RCC 7860 (cell line): ENCODE measurements around the gene FAM174C.

ENCODE experiments used
- DNase-seq: peaks from one replicate; pipeline ENCODE4 v3.0.0-alpha.2; 2015; ENCODE audit warnings: low spot score
- FAIRE-seq: peaks from 2 replicates; lab custom pipeline; 2012; peaks lifted over from hg19 to GRCh38; lab: Jason Lieb, UNC

FAM174C gene

GRCh38 chr19:1284293-1284978 is 9.1 kb downstream of the FAM174C start:
- no peak for FAIRE-seq
- no peak for DNase-seq

GRCh38 chr19:1284979-1285736 is 9.8 kb downstream of the FAM174C start:
- FAIRE-seq (no peak), DNase-seq (no peak)

- DNase-seq = no peak
These were observed 10.5 kb downstream of the FAM174C start, which contains the start of gene EFNA2 for GRCh38 chr19:1285737-1286360. EFNA2 (plus strand) TSS chr19:1285873; CDS start chr19:1286169, 296 bp downstream.

GRCh38 chr19:1286487-1287353 is 11.4 kb downstream of the FAM174C start:
- no peak for FAIRE-seq
- DNase-seq = no peak

More at GRCh38 chr19:1285737-1286360, 10.5 kb downstream of the FAM174C start, which contains the start of gene EFNA2:
- no peak for FAIRE-seq

- FAIRE-seq (no peak), DNase-seq (no peak)
These were observed 12.3 kb downstream of the FAM174C start for GRCh38 chr19:1287354-1288225.

- DNase-seq (no peak), FAIRE-seq (no peak)
These were observed 12.9 kb downstream of the FAM174C start for GRCh38 chr19:1288226-1288612.

GRCh38 chr19:1288833-1289685 is 13.7 kb downstream of the FAM174C start:
- FAIRE-seq = no peak
- no peak for DNase-seq

- no peak for DNase-seq
- FAIRE-seq = no peak
These were observed 14.3 kb downstream of the FAM174C start for GRCh38 chr19:1289686-1290025.

- FAIRE-seq (no peak), DNase-seq (no peak)
These were observed 14.9 kb downstream of the FAM174C start for GRCh38 chr19:1290196-1290702.

GRCh38 chr19:1290703-1291651 is 15.6 kb downstream of the FAM174C start:
- FAIRE-seq (no peak), DNase-seq (no peak)

GRCh38 chr19:1291761-1292418 is 16.6 kb downstream of the FAM174C start:
- FAIRE-seq = no peak
- DNase-seq = no peak

GRCh38 chr19:1292419-1293151 is 17.3 kb downstream of the FAM174C start:
- FAIRE-seq = no peak
- no peak for DNase-seq

- FAIRE-seq (no peak), DNase-seq (no peak)
These were observed 18.7 kb downstream of the FAM174C start for GRCh38 chr19:1293782-1294604.

- DNase-seq (no peak), FAIRE-seq (no peak)
These were observed 19.4 kb downstream of the FAM174C start for GRCh38 chr19:1294688-1295087.

GRCh38 chr19:1295169-1296012 is 20.1 kb downstream of the FAM174C start:
- DNase-seq (no peak), FAIRE-seq (no peak)
